D721Med (cell line): ENCODE measurements around the gene CFAP52.
"Not testable (repeated sequence)": the region's sequence is repeated elsewhere in the genome, so short reads cannot be mapped to it uniquely, and the experiment has no call there.

Experiments
- DNase-seq: peaks from one replicate; pipeline ENCODE4 v3.0.0; 2011; ENCODE audit warnings: low spot score; ENCODE audit not compliant: insufficient read length
- FAIRE-seq: peaks from 2 replicates; lab custom pipeline; 2011; peaks lifted over from hg19 to GRCh38; lab: Jason Lieb, UNC
- CTCF ChIP-seq: IDR thresholded peaks from 2 replicates; pipeline ENCODE4 v1.5.1; 2012; ENCODE audit warnings: mild to moderate bottlenecking, control low read depth; ENCODE audit not compliant: insufficient read depth; ENCODE audit errors: missing control alignments

CFAP52 gene

GRCh38 chr17:9554715-9555114 is 21.7 kb upstream of the CFAP52 start:
- not testable (repeated sequence) for FAIRE-seq, DNase-seq
- TF ChIP-seq CTCF = peak; percentile 36

- TF ChIP-seq CTCF = no peak
- no peak for DNase-seq
- no peak for FAIRE-seq
Observed at GRCh38 chr17:9557161-9557755, 19.2 kb upstream of the CFAP52 start.

- no peak for FAIRE-seq
- TF ChIP-seq CTCF = no peak
Observed at GRCh38 chr17:9557857-9558256, 18.6 kb upstream of the CFAP52 start.

GRCh38 chr17:9564104-9564503 is 12.3 kb upstream of the CFAP52 start:
- TF ChIP-seq CTCF = no peak
- DNase-seq (no peak), FAIRE-seq (no peak)

More at GRCh38 chr17:9557857-9558256, 18.6 kb upstream of the CFAP52 start:
- DNase-seq = no peak

- TF ChIP-seq CTCF = no peak
- FAIRE-seq (no peak), DNase-seq (no peak)
Observed at GRCh38 chr17:9566067-9566466, 10.4 kb upstream of the CFAP52 start.

GRCh38 chr17:9566739-9567138 is 9.7 kb upstream of the CFAP52 start:
- DNase-seq, FAIRE-seq: not testable (repeated sequence)

GRCh38 chr17:9568004-9568403 is 8.4 kb upstream of the CFAP52 start:
- DNase-seq (no peak), FAIRE-seq (no peak)
- no peak for TF ChIP-seq CTCF
